NOMO-1 (cell line): ENCODE measurements around the gene SEMA3D.
A peak's percentile ranks its signal among the peaks of the same experiment; 100 is the strongest.
"Not testable (repeated sequence)": the region's sequence is repeated elsewhere in the genome, so short reads cannot be mapped to it uniquely, and the experiment has no call there.

ENCODE experiments used
- DNase-seq, 2 experiments: peaks; one replicate each; lab custom pipeline; 2025; ENCODE audit not compliant: unreplicated experiment in 2 of 2; lab: John Stamatoyannopoulos, UW

SEMA3D gene

DNA sequence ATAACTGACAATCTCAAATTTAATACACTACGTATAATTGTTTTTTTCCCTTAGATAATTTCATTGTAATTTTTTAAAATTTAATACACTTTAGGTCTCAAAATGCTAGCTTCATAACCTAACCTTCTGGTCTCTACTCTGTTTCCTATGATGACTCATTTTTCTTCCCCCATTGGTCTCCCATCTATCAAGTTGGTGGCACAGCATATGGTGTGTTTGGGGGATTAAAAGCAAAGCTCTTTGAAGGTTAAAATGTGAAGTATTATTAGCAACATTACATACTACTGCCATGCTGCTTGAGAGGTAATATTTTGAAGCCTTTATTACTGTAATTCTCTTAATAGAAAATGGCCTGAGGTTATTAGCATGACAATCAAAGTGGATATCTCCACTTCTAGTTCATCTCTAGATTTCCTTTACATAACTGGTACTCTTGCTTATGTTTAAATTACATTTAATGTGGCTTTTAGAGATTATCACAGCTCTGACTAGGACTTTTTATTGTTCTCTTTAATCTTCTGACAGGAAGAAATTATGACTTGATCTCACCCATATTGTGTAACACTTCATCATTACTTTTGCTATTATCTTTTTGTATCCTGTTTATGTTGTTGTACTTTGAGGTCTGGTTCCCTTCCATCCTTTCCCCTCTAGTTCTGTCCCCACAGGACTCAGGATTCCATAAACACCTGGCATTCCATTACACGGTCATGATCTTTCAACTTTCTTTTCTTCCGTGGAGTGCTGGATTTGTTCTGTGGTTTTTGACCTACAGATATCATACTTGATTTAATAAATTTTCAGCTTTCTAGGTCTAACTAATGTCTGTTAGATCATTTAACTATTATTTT, 185.1 kb downstream of the SEMA3D start:
- no peak for DNase-seq

DNA sequence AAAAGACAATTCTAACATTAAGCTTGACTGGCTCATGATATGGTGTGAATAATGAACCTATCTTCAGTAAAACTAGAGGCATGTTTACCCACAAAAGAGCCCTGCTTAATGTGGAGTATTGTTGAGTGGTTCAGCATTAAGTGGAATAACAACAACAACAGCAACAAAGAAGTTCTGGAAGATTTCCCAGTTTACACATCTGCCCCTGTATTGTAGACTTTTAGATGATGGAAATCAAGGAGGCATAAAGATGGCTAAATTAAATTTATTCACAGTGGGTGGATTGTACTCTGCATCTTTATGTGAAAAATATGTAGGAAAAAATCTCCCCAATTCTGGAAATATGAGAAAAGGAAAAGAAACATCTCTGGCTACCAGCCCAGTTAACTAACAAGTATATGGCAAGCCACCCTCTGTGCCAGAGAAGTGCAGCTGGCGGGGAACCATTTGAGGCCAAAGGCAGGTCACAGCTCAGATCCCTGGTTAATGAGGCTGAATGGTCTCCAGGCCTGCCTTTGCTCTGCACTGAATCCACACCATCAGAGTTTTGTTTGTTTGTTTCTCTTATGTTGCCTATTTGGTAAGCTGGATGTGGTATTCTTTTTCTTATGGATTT, 186.0 kb downstream of the SEMA3D start:
- DNase-seq: no peak

DNA sequence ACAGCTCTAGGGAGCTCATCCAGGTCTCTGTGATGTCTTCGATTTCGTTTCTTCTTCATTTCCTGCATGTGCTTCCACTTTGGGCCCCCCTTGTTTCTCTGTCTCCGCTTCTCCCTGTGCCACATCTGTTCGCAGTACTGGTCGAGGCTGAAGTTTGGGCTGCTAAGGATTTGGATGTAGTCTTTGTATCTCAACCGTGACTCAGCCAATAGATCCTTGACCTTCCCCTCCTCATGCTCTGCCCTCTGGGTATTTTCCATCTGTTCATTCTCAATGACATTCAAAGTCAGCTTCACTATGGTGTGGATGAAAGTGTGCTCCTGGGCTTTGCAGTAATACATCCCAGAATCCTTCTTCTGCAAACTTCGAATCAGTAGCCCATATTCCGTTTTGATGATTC, 187.4 kb downstream of the SEMA3D start:
- DNase-seq: no peak

DNA sequence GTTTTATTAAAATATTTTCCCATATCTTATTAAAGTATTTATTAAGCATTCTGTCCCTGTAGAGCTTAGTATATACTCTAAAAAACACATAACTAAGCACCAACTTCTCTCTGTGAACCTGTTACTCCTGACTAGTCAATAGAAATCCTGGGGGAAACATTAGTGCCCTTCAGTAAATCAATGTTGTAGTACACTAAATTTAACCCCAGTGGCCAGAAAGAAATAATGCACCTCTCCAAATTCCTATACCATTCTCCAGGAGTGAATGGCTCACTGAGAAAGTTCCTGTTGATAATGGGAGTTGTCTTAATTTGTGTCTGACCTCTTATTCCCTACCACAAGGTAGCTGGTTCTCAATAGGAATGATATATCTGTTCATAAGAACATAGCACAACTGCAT, 188.2 kb downstream of the SEMA3D start:
- no peak for DNase-seq

DNA sequence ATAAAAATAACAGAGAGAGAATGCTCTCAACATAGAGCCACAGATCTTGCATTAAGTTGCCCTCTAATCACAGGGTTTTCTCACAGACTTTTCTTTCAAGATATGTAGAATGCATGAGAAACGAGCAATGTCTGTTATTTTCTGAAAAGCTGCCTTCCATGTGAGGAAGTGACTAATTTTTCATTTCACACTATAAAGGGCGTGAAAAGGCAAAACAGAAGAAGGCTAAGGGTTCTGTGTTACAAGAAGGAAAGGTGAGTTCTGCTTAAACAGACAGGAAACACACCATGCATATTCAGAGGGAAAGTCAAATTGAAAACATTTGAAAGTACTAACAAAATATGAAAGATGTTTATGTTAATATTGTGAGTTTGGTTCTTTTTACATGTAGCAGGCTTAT, 189.2 kb downstream of the SEMA3D start:
- no peak for DNase-seq

DNA sequence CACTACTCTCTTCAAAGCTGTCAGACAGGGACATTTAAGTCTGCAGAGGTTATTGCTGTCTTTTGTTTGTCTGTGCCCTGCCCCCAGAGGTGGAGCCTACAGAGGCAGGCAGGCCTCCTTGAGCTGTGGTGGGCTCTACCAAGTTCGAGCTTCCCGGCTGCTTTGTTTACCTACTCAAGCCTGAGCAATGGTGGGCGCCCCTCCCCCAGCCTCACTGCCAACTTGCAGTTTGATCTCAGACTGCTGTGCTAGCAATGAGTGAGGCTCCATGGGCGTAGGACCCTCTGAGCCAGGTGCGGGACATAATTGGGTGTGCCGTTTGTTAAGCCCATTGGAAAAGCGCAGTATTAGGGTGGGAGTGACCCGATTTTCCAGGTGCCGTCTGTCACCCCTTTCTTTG, 193.9 kb downstream of the SEMA3D start:
- not testable (repeated sequence) for DNase-seq

DNA sequence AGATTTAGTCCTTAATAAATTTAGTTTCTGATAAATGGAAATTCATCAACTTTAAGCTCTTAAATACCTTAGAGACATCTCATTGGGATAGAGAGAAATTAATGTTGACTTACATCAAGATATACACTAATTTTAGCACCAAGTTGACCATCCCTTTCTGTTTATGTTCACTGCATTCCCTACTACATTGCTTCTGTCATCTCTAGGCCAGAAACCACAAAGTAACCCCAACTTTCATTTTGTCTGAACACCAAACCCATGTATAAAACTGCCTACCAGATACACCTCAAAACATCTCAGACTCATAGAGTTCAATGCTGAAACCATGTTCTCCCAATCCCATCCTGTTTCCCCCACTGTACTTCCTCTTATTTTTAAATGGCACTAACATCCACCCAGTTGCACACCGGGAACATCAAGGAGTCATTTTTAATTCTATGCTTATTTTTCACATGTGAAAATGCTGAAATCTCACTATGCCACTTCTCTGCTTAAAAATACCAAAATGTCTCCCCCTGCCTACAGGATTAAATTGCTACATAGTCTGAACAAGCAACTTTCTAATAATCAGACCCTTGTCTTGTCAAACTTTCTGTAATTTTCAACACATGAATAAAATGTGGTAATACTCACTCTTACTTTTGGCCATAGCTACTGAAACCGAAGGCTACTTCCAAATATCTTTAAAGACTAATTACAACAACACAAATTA, 201.6 kb downstream of the SEMA3D start:
- DNase-seq: peak in 1 of 2 experiments; percentile 18

DNA sequence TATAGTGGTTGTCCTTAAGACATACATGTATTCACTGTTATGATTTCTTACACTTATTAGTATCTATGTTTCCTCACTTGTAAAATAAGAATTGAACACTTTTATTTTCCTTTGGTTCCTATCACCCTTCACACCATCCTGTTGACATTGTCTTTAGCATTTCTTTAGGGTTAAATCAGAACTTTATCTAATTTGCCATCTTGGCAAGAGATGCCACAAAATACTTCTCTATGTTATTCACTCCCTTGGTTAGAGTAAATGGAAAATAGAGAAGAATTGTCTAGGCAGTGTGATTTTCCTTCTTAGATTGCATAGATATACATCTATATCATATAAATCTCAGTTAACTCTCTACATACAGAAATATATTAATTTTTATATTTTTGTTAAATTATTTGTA, 204.7 kb downstream of the SEMA3D start:
- no peak for DNase-seq

DNA sequence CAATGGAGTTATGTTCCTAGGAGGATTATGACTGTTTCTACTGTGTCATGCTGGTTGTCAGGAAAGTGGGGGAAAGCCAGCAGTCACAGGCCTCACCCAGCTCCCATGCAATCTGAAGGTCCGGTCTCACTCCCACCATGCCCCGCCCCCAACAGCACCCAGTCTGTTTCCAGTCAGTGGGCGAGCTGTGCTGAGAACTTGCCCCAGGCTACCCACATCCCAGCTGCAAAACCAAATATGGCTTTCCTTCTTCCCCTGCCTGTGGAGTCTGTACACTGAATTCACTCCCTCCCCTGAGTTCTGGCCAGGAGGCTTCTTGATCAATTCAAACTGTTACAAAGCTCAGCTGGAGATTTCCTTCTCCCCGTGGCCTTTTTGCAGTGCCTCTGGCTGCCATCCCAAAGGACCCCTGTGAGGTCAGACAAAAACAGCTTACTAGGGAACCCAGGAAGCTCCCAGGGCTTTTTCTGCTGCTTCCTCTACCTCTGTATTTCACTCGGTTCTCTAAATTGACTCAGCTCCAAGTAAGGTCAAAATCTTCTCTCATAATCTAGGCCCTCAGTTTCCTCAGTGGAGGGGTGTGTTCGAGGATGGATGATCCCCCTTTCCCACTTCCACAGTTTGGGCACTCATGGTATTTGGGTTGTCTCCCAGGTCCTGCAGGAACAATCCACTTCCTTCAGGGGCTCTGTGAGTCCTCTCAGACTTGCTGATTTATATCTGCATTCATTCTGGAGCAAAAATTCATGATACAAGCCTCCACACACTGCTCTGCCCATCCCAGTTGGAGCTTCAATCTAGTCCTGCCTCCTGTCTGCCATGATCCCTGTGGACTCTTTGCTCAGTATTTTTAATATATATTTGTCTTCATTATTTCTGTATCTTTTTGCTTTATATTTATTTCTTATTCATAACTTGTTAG, 205.5 kb downstream of the SEMA3D start:
- DNase-seq: no peak

DNA sequence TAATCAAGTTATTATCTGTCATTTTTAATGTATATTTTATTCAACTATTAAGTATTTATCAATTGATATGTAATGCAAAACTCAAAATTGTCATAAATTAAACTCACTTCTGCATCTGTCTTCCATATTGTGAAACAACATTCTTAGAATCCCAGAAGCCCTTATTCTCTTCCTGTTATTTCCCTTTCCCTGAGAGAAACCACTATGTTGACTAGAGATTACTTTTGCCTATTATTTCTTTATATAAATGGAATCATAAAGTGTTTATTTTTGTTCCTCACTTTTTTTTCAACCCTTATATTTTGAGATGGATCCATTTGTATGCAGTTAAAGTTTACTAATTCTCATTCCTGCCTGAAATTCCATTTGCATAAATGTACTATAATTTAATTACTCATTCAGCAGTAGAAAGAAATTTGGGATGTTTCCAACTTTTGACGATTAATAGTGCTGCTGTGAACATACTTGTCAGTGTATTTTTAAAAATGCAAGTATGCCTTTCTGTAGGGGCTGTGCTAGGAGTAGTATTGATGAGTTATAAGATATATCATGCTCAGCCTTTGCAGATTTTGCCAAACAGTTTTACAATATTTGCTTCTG, 211.2 kb downstream of the SEMA3D start:
- DNase-seq: no peak

DNA sequence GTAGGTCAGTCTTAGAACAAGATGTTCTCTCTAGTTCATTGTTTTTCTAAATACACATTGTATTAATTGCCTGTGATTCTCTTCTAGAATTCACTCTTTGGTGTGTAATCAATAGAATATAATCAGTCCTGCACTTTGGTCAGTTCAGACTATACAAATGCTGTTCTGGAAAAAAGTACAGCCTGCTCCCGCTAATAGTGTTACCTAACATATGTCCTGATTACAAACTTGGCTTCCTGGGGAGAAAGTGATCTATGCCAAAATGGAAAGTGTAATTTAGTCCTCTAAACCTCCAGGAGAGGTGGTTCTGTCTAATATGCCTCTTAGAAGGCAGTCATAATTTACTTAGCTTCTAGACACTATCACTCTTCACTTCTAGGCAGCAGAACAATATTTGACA, 215.5 kb downstream of the SEMA3D start:
- DNase-seq: no peak

DNA sequence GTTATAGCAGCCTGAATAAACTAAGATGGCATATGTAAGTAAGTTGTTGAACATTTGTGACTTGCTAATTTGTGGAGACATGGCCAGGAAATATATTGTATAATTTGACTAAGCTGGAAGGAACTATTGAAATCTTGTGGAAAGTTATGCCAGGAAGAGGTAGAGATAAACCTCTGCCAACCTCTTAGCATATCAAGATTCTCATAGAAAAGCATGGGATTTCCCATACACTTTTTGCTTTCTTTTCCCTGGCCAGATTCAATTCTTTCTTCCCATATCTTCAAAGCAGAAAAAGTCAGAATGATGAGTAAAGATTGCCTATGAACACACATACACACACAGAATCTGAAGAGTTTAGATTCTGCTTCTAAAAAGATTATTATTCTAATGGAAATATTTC, 216.2 kb downstream of the SEMA3D start:
- DNase-seq: no peak

DNA sequence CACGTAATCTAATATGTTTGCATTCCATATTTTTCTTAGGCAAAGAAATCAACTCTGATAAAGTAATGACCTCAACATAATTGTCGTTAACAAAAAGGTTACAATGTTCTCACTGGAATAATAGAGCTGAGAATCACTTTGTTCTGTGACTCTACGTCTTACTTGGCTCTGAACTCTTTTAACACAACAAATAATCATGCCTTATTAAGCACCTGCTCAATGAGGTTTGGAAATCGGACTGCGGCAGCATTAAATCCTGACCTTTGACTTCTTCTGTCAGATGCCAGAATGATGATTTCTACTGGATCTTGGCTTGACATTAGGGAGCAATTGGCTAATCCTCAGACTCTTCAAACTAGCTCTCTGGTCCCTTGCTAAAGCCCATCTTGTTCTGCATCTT, 233.6 kb downstream of the SEMA3D start:
- DNase-seq: no peak

DNA sequence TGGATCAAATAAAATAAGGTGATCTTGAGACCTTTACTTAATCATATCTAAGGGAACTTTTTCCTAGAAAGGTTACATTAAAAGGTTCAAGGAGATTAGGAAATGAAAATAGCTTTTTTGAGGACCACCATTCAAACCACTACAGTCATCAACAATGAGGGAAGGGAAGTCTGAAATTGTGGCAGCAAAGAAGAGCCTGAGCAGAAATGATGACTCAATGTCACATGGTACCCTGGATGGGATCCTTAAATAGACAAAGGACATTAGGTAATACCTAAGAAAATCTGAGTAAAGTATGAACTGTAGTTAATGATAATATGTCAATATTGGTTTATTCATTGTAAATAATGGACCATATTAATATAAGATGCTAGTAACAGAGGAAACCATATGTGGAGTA, 236.0 kb downstream of the SEMA3D start:
- DNase-seq: peak; percentile 87 to 99

DNA sequence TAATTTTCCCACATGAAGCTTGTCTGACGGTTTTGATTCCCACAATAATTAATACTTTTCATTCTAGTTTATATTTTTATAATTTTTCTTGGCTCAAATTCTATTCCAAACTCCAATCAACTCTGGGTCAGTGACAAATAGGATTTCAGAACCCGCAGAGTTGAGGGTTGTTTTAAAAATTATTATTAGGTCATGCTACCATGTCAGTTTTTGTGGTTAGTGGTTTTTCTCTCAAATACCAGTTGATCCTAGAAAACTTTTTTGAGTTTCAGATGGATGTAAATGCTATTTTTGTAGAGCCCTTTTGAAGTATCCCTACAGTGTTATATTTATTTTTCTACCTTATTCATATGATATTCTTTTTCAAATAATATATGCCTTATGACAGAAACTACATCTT, 237.4 kb downstream of the SEMA3D start:
- no peak for DNase-seq

DNA sequence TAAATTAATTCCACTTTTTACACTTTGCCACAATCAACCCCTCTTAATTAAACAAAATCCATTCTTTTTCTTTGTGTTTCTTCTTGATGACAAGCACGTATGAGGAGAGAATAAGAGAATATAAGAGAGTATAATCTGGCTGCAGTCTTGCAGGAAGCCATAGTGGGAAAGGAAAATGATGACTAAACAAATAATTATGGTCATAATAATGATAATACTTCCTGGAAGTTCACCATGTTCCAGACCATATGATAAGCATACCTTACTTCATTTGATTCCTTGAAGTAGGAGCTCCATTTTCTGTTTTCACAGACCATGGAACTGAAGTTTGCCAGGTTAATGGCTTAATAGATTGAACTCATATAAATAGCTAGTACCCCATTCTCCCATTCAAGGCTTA, 237.8 kb downstream of the SEMA3D start:
- DNase-seq: no peak

DNA sequence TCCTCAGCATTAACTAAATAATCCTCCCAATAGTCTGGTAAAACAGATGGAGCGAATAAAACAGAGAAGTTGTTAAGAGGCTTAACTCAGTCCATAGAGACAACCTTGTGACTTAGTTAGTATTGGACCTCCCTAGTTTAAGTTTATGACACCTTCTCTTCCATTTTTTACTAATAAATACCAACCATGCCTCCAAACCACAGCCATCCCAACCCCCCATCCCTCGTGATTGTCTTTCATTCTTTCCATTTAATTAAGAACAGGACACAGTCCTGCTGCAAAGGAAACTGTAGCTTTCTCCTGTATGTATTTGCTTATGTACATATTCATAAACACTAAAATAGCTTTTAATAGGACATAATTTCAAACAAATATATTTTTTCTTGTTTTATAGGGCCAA, 238.2 kb downstream of the SEMA3D start:
- no peak for DNase-seq

DNA sequence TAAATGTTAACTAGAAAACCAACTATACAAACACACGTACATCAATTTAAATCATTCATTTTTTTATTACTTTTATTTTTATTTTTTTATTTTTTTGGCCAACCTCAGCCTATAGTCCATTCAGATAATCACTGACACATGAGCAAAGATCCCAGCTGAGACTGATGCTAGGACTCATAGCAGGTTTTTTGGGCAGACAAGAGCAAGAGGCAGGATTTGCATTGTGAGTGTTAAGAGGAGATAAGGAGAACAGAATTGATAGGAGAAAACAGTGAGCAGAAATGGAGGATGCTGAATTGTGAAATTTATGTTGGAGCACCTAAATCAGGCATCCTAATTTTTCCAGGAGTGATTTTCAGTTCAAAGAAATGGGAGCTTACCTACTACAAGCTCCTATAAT, 240.3 kb downstream of the SEMA3D start:
- DNase-seq: no peak
